ENCODE results near the gene TSPEAR.

GRCh38 chr21:44728716-44729115 is 17.3 kb upstream of the TSPEAR start:
- TF ChIP-seq, protein P1, sequence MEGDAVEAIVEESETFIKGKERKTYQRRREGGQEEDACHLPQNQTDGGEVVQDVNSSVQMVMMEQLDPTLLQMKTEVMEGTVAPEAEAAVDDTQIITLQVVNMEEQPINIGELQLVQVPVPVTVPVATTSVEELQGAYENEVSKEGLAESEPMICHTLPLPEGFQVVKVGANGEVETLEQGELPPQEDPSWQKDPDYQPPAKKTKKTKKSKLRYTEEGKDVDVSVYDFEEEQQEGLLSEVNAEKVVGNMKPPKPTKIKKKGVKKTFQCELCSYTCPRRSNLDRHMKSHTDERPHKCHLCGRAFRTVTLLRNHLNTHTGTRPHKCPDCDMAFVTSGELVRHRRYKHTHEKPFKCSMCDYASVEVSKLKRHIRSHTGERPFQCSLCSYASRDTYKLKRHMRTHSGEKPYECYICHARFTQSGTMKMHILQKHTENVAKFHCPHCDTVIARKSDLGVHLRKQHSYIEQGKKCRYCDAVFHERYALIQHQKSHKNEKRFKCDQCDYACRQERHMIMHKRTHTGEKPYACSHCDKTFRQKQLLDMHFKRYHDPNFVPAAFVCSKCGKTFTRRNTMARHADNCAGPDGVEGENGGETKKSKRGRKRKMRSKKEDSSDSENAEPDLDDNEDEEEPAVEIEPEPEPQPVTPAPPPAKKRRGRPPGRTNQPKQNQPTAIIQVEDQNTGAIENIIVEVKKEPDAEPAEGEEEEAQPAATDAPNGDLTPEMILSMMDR (IDR thresholded peaks at IDR 0.05; ENCODE audit: low read depth, low read length, poor library complexity, severe bottlenecking) = no peak
- TF ChIP-seq EZH2phosphoT487 (IDR thresholded peaks at IDR 0.05; ENCODE audit: borderline replicate concordance, low read length) = no peak

Measured in DOHH2 (cell line).